Measurements from ENCODE around the gene PKN2.

DNA sequence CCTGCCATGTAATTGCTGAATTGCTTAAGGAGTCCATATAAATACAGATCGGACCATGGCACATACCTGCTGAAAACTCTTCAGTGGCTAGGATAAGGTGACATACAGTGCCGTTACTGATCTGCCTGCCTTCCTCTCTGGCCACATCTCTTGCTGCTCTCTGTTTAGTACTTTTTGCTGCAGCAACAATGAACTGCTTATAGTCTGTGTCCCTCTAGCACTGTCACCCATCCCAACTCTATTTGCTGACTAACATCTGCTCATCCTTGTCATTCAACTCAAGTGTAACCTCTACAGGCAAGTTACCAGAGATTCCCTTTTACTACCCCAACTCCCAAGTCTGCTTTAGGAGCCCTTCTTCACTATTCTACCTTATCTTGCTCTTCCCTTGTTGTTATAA lies 141.6 kb downstream of the PKN2 start:
- TF ChIP-seq, protein P1, sequence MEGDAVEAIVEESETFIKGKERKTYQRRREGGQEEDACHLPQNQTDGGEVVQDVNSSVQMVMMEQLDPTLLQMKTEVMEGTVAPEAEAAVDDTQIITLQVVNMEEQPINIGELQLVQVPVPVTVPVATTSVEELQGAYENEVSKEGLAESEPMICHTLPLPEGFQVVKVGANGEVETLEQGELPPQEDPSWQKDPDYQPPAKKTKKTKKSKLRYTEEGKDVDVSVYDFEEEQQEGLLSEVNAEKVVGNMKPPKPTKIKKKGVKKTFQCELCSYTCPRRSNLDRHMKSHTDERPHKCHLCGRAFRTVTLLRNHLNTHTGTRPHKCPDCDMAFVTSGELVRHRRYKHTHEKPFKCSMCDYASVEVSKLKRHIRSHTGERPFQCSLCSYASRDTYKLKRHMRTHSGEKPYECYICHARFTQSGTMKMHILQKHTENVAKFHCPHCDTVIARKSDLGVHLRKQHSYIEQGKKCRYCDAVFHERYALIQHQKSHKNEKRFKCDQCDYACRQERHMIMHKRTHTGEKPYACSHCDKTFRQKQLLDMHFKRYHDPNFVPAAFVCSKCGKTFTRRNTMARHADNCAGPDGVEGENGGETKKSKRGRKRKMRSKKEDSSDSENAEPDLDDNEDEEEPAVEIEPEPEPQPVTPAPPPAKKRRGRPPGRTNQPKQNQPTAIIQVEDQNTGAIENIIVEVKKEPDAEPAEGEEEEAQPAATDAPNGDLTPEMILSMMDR (IDR thresholded peaks at IDR 0.05): no peak
- TF ChIP-seq POLR2A (IDR thresholded peaks at IDR 0.05): no peak

All from testis (tissue), 2 donors.